Transverse colon (tissue), 4 donors: ENCODE results near the gene INSRR. TPM values are rescaled to one million over a fixed set of nuclear protein-coding genes. Genes with fewer than 3 reads are reported as not detected.

Experiments used
- DNase-seq: peaks from one replicate; pipeline ENCODE4 v3.0.0-alpha.2; 2019
- H3K27ac ChIP-seq, 4 donors: fragments of 200-600 bp; sonication (generic); 2 replicates each; pipeline ENCODE4 v1.5.1; 2016 to 2018; ENCODE audit warnings: inconsistent platforms in 4 of 4
- H3K27me3 ChIP-seq: fragments of 200-600 bp; sonication (generic); 2 replicates; pipeline ENCODE4 v1.5.1; 2017; ENCODE audit warnings: inconsistent platforms
- H3K36me3 ChIP-seq, 4 donors: fragments of 200-600 bp; sonication (generic); 2 replicates each; pipeline ENCODE4 v1.5.1; 2017 to 2019; ENCODE audit warnings: inconsistent platforms in 4 of 4
- H3K4me1 ChIP-seq, 4 donors: fragments of 200-600 bp; sonication (generic); 2 replicates each; pipeline ENCODE4 v1.5.1; 2017 to 2020; ENCODE audit warnings: inconsistent platforms in 4 of 4
- H3K4me3 ChIP-seq, 4 donors: fragments of 200-600 bp; sonication (generic); 1 replicate in 1 of 4; 2 replicates in 3 of 4; pipeline versions ENCODE4 v1.5.1 to v1.6.1; 2017 to 2019; ENCODE audit warnings: inconsistent platforms in 4 of 4
- H3K9me3 ChIP-seq, 2 donors: fragments of 200-600 bp; sonication (generic); 2 replicates each; pipeline ENCODE4 v1.5.1; 2017 to 2019; ENCODE audit warnings: inconsistent platforms in 2 of 2
- EP300 ChIP-seq: sonication (generic); formaldehyde crosslinking; IDR thresholded peaks from one replicate; pipeline ENCODE4 v1.6.1; 2017; ENCODE audit warnings: antibody characterized with exemption, low read depth
- POLR2A ChIP-seq: fragments of 450-650 bp; IDR thresholded peaks from one replicate; pipeline ENCODE4 v1.6.1; 2016; ENCODE audit warnings: antibody characterized with exemption, mild to moderate bottlenecking, moderate library complexity
- POLR2AphosphoS5 ChIP-seq, 3 donors: sonication (generic); formaldehyde crosslinking; IDR thresholded peaks; one replicate each; pipeline ENCODE4 v1.6.1; 2016; ENCODE audit warnings: antibody characterized with exemption in 3 of 3
- WGBS, 2 donors: methylation state at CpG; one replicate each; pipeline ENCODE4 v1.1.5; 2018; ENCODE audit warnings: low coverage in 1 of 2; 5-methylcytosine and 5-hydroxymethylcytosine counted together
- in situ Hi-C, 4 donors: fragments of 200-750 bp; cut with MboI; loops; one replicate each; pipeline versions ENCODE4 v1.15.0 to v1.15.1; 2017; ENCODE audit warnings: low sequenced_read_pairs in 3 of 4, low pct_ligation_motif_present in 1 of 4, low pct_unique_long_range_greater_than_20kb in 1 of 4
- intact Hi-C: fragments of 100-400 bp; cut with DNase I; formaldehyde crosslinking; loops from one replicate; pipeline ENCODE4 v1.15.1; 2023; ENCODE audit warnings: low total_unique reads
- total RNA-seq, 4 donors: library from RNA; depleted of rRNA; stranded (reverse); fragments of >200 nt; gene quantifications; one replicate each; pipeline ENCODE4 v1.1.0, GENCODE V29; 2016
- TF ChIP-seq, protein P1 (sequence below), 5 experiments: fragments of 200-600 bp in 3 of 5; fragments of 450-650 bp in 2 of 5; sonication (generic) in 3 of 5; IDR thresholded peaks; 1 replicate in 2 of 5; 2 replicates in 3 of 5; pipeline ENCODE4 v1.5.1; 2016 to 2017; ENCODE audit warnings: antibody characterized with exemption in 5 of 5, inconsistent platforms in 3 of 5, mild to moderate bottlenecking in 2 of 5, moderate library complexity in 1 of 5

Gene INSRR
- total RNA-seq, 4 donors from 2014 or later = not detected

DNA sequence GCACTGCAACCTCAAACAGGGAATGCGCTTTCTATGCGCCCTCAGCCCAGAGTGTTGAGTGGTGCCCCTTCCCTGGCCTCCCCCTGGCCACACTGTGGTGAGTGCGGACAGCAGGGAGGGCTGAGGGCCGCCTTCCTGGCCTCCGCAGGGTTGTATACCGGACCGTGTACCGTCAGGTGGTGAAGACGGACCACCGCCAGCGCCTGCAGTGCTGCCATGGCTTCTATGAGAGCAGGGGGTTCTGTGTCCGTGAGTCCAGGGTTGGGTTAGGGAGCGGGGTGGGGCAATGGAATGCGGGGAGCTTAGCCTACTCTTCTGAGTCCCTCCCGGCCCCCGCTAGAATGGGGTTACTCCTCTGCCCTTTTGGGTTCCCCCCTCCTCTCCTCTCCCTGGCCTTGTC is 46.3 kb upstream of the INSRR start:
- no peak for DNase-seq
- TF ChIP-seq, protein P1, sequence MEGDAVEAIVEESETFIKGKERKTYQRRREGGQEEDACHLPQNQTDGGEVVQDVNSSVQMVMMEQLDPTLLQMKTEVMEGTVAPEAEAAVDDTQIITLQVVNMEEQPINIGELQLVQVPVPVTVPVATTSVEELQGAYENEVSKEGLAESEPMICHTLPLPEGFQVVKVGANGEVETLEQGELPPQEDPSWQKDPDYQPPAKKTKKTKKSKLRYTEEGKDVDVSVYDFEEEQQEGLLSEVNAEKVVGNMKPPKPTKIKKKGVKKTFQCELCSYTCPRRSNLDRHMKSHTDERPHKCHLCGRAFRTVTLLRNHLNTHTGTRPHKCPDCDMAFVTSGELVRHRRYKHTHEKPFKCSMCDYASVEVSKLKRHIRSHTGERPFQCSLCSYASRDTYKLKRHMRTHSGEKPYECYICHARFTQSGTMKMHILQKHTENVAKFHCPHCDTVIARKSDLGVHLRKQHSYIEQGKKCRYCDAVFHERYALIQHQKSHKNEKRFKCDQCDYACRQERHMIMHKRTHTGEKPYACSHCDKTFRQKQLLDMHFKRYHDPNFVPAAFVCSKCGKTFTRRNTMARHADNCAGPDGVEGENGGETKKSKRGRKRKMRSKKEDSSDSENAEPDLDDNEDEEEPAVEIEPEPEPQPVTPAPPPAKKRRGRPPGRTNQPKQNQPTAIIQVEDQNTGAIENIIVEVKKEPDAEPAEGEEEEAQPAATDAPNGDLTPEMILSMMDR (IDR thresholded peaks at IDR 0.05) = no peak
- no peak for TF ChIP-seq EP300
- TF ChIP-seq POLR2A = no peak
- TF ChIP-seq POLR2AphosphoS5 (IDR thresholded peaks at IDR 0.05) = no peak
- Histone ChIP-seq H3K4me3 (no peak overlapping the region), H3K27ac (no peak overlapping the region), H3K36me3 (no peaks in the 10 kb centered on the region), H3K27me3 (peaks cover 30% of the 10 kb centered on the region), H3K9me3 (no peaks in the 10 kb centered on the region), H3K4me1 (peaks cover 0 to 6% (median 0%) of the 10 kb centered on the region in 4 donors)
- in situ Hi-C loops (no loop called here), intact Hi-C loops (no loop called here)
- WGBS, 2 donors = 94% methylated on average over 16 of the region's 16 CpGs; no CpG with 5 or more reads in 1 of the 2 donors

DNA sequence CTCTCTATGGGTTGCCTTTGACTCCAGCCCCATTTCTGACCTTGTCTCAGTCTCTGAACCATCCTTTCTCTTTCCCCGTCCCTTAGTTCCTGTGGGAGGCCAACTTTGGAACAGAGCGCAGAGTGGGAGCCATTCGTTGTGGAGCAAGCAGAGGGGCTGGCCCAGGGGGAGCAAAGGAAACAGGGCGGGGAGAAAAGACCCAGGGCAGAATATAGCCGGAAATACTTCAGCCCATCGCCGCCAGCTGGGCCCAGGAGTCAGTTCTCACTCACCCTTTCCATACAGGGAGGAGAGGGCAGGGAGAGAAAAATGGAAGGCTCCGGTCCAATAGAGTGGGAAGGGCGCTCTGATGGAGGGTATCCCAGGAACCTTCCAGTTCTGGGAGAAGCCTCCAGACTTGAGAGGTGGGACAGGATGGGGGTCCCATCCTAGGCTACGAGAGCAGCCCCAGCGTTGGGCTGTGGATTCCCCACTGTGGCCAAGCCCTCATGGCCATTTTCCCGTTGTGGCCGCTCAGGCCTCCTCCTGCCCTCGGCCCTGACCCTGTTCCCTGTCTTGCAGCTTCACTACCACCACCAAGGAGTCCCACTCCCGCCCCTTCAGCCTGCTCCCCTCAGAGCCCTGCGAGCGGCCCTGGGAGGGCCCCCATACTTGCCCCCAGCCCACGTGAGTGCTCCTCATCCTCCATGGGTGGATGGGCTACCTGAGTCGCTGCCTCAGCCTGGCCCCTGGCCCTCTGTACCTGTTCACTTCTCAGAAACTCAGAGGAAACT is 45.5 kb upstream of the INSRR start:
- Histone ChIP-seq H3K36me3 (no peaks in the 10 kb centered on the region), H3K9me3 (no peaks in the 10 kb centered on the region), H3K4me3 (no peak overlapping the region), H3K27ac (no peak overlapping the region), H3K4me1 (peaks cover 0 to 8% (median 0%) of the 10 kb centered on the region in 4 donors), H3K27me3 (peaks cover 25% of the 10 kb centered on the region)
- intact Hi-C loops (no loop called here), in situ Hi-C loops (no loop called here)
- no peak for DNase-seq
- WGBS, 2 donors = 80% methylated on average over 19 of the region's 19 CpGs; no CpG with 5 or more reads in 1 of the 2 donors
- no peak for TF ChIP-seq EP300
- no peak for TF ChIP-seq POLR2A
- TF ChIP-seq POLR2AphosphoS5 (IDR thresholded peaks at IDR 0.05) = no peak
- TF ChIP-seq, protein P1 (IDR thresholded peaks at IDR 0.05) = no peak

DNA sequence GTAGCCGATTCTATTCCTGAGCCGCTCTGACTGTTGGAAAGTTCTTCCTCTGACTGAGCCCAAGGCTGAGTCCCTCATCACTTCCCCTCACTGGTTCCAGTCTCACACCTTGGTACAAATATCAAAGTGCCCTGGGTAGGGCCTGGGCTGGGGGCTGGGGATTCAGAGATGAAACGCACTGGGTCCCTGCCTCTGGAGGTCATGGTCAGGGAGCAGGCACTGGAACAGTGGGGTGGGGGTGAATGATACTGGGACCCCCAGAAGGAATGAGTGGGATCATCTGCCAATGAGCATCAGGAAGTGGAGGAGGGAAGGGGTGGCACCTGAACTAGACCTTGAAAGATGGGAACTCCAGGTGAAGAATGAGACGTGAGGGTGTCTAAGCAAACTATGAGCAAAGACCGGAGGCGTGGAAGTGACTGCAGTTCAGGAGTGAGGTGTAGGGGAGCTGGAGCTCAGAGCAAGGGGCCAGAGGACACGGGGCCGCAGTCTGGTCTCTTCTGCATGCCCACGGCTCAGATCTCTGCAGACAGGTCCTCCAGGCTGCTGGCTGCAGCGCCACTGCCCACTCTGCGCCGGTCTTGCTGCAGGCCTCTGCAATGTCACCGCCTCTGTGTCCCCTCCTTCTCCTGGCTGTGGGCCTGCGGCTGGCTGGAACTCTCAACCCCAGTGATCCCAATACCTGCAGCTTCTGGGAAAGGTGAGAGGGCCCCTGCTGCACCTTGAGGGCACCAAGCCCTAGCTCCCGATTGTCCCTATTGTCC is 44.6 kb upstream of the INSRR start:
- Histone ChIP-seq H3K27me3 (peaks cover 18% of the 10 kb centered on the region), H3K4me3 (no peak overlapping the region), H3K9me3 (no peaks in the 10 kb centered on the region), H3K4me1 (peaks cover 0 to 10% (median 0%) of the 10 kb centered on the region in 4 donors), H3K27ac (no peak overlapping the region), H3K36me3 (no peaks in the 10 kb centered on the region)
- no peak for DNase-seq
- TF ChIP-seq, protein P1 (IDR thresholded peaks at IDR 0.05) = no peak
- TF ChIP-seq POLR2A (no peak), POLR2AphosphoS5 (IDR thresholded peaks at IDR 0.05) (no peak), EP300 (no peak)
- 71 to 78% methylated on average over 4 to 15 of the region's 15 CpGs for WGBS, 2 donors
- in situ Hi-C loops = no loop called here
- intact Hi-C loops = no loop called here
